GM18507 (cell line): ENCODE measurements around the gene EEFSEC.

ENCODE experiments used
- DNase-seq: peaks from one replicate; pipeline ENCODE4 v3.0.0; 2011; ENCODE audit warnings: low read depth; ENCODE audit not compliant: insufficient read length; ENCODE audit errors: extremely low spot score
- FAIRE-seq: peaks from 2 replicates; lab custom pipeline; 2011; peaks lifted over from hg19 to GRCh38; lab: Jason Lieb, UNC

EEFSEC gene

GRCh38 chr3:128278761-128279600, 125.7 kb downstream of the EEFSEC start:
- FAIRE-seq: no peak
- DNase-seq: no peak

GRCh38 chr3:128279601-128279880, 126.3 kb downstream of the EEFSEC start:
- DNase-seq (no peak), FAIRE-seq (no peak)

GRCh38 chr3:128280481-128281052, 127.3 kb downstream of the EEFSEC start:
- DNase-seq (no peak), FAIRE-seq (no peak)

- FAIRE-seq (no peak), DNase-seq (no peak)
Observed at GRCh38 chr3:128281056-128281455, 127.8 kb downstream of the EEFSEC start.

GRCh38 chr3:128281461-128282367, 128.4 kb downstream of the EEFSEC start:
- FAIRE-seq: no peak
- no peak for DNase-seq

- DNase-seq: no peak
- FAIRE-seq: no peak
Observed at GRCh38 chr3:128282380-128283196, 129.3 kb downstream of the EEFSEC start.

GRCh38 chr3:128283421-128283820, 130.1 kb downstream of the EEFSEC start:
- DNase-seq (no peak), FAIRE-seq (no peak)

- FAIRE-seq: no peak
Observed at GRCh38 chr3:128285042-128285966, 132.0 kb downstream of the EEFSEC start.

GRCh38 chr3:128285967-128286321, 132.7 kb downstream of the EEFSEC start:
- FAIRE-seq: no peak
- DNase-seq: no peak

More at GRCh38 chr3:128285042-128285966, 132.0 kb downstream of the EEFSEC start:
- DNase-seq: no peak

GRCh38 chr3:128286691-128287090, 133.4 kb downstream of the EEFSEC start:
- DNase-seq (no peak), FAIRE-seq (no peak)

- FAIRE-seq (no peak), DNase-seq (no peak)
Observed at GRCh38 chr3:128287216-128287615, 133.9 kb downstream of the EEFSEC start.

GRCh38 chr3:128289534-128289933, 136.3 kb downstream of the EEFSEC start:
- DNase-seq: no peak
- FAIRE-seq: no peak

- FAIRE-seq (no peak), DNase-seq (no peak)
Observed at GRCh38 chr3:128290484-128290883, 137.2 kb downstream of the EEFSEC start.

- no peak for FAIRE-seq
- DNase-seq: no peak
Observed at GRCh38 chr3:128293930-128294329, 140.6 kb downstream of the EEFSEC start.

- DNase-seq (no peak), FAIRE-seq (no peak)
Observed at GRCh38 chr3:128294999-128295468, 141.8 kb downstream of the EEFSEC start.

- FAIRE-seq (no peak), DNase-seq (no peak)
Observed at GRCh38 chr3:128296469-128297251, 143.4 kb downstream of the EEFSEC start.

- DNase-seq: no peak
- FAIRE-seq: no peak
Observed at GRCh38 chr3:128297401-128298138, 144.3 kb downstream of the EEFSEC start.
